ENCODE results near the gene USF1. TPM values are rescaled to one million over a fixed set of nuclear protein-coding genes. Genes with fewer than 3 reads are reported as not detected.
"Not testable (repeated sequence)": the region's sequence is repeated elsewhere in the genome, so short reads cannot be mapped to it uniquely, and the experiment has no call there.

The USF1 gene
- total RNA-seq, 1 donor from 2014 or later = 74.4 TPM

- Histone ChIP-seq H3K36me3 (no peaks in the 10 kb centered on the region), H2AFZ (replicated peaks) (peak overlapping the region; percentile 17), H3K9me3 (ENCODE audit: low read depth) (no peaks in the 10 kb centered on the region), H3K79me2 (ENCODE audit: low read depth) (peaks cover 56% of the 10 kb centered on the region), H3K9ac (peak overlapping the region; percentile 42), H3K27me3 (no peaks in the 10 kb centered on the region), H3K4me2 (peak overlapping the region; percentile 94), H3K27ac (no peak overlapping the region), H3K4me1 (peaks cover 22% of the 10 kb centered on the region), H3F3A (ENCODE audit: low read depth) (peaks cover 24% of the 10 kb centered on the region), H3K4me3 (peak overlapping the region; percentile 77), H4K20me1 (ENCODE audit: low read depth) (peaks cover 26% of the 10 kb centered on the region)
- H3K4me3 Mint-ChIP-seq = peak overlapping the region; percentile 90
- H3K27ac Mint-ChIP-seq = no peak overlapping the region
- peak; percentile 74 for DNase-seq (ENCODE audit: low spot score)
- no peaks in the 10 kb centered on the region for H3K36me3 Mint-ChIP-seq
- TF ChIP-seq EZH2 (IDR thresholded peaks at IDR 0.05) (no peak), EZH2phosphoT487 (IDR thresholded peaks at IDR 0.05) (no peak), CTCF (IDR thresholded peaks at IDR 0.05) (no peak)
- no peaks in the 10 kb centered on the region for H3K9me3 Mint-ChIP-seq
- peaks cover 37% of the 10 kb centered on the region for H3K27me3 Mint-ChIP-seq (ENCODE audit: insufficient read depth, low read depth)
- peaks cover 24% of the 10 kb centered on the region for H3K4me1 Mint-ChIP-seq
Measured at GRCh38 chr1:161019751-161020495, 25.9 kb downstream of the USF1 start.

GRCh38 chr1:161019111-161019660, 26.6 kb downstream of the USF1 start:
- H3K4me2 ChIP-seq = peak overlapping the region; percentile 94
- H3K4me1 Mint-ChIP-seq = peaks cover 24% of the 10 kb centered on the region
- H3K27me3 Mint-ChIP-seq (ENCODE audit: insufficient read depth, low read depth) = peaks cover 37% of the 10 kb centered on the region

GRCh38 chr1:161018631-161018930, 27.2 kb downstream of the USF1 start:
- no peak overlapping the region for H2AFZ ChIP-seq (replicated peaks)
- H3K27me3 Mint-ChIP-seq (ENCODE audit: insufficient read depth, low read depth) = peaks cover 38% of the 10 kb centered on the region
- TF ChIP-seq EZH2phosphoT487 (IDR thresholded peaks at IDR 0.05) = no peak
- TF ChIP-seq CTCF (IDR thresholded peaks at IDR 0.05) = no peak
- TF ChIP-seq EZH2 (IDR thresholded peaks at IDR 0.05) = no peak
- H3K4me3 Mint-ChIP-seq = no peak overlapping the region
- H3K9ac ChIP-seq = no peak overlapping the region
- H3F3A ChIP-seq (ENCODE audit: low read depth) = peaks cover 24% of the 10 kb centered on the region
- H3K9me3 ChIP-seq (ENCODE audit: low read depth) = no peaks in the 10 kb centered on the region
- H3K27me3 ChIP-seq = no peaks in the 10 kb centered on the region
- H3K36me3 Mint-ChIP-seq = no peaks in the 10 kb centered on the region
- H3K4me2 ChIP-seq = peak overlapping the region; percentile 94
- H4K20me1 ChIP-seq (ENCODE audit: low read depth) = peaks cover 34% of the 10 kb centered on the region
- no peaks in the 10 kb centered on the region for H3K9me3 Mint-ChIP-seq
- H3K27ac ChIP-seq = no peak overlapping the region
- peaks cover 27% of the 10 kb centered on the region for H3K4me1 Mint-ChIP-seq
- peaks cover 70% of the 10 kb centered on the region for H3K79me2 ChIP-seq (ENCODE audit: low read depth)
- no peak overlapping the region for H3K27ac Mint-ChIP-seq
- no peak for DNase-seq (ENCODE audit: low spot score)
- no peaks in the 10 kb centered on the region for H3K36me3 ChIP-seq
- H3K4me1 ChIP-seq = peaks cover 22% of the 10 kb centered on the region
- peak overlapping the region; percentile 16 for H3K4me3 ChIP-seq

More at GRCh38 chr1:161019111-161019660, 26.6 kb downstream of the USF1 start:
- not testable (repeated sequence) for DNase-seq (ENCODE audit: low spot score); H3K27ac Mint-ChIP-seq; H3K36me3 Mint-ChIP-seq; H3K27ac ChIP-seq; H3K27me3 ChIP-seq; H3K4me3 Mint-ChIP-seq; H3K36me3 ChIP-seq; H3K9ac ChIP-seq; H2AFZ ChIP-seq (replicated peaks); H3K9me3 ChIP-seq (ENCODE audit: low read depth); H3K9me3 Mint-ChIP-seq
- Histone ChIP-seq H3F3A (ENCODE audit: low read depth) (peaks cover 24% of the 10 kb centered on the region), H4K20me1 (ENCODE audit: low read depth) (peaks cover 30% of the 10 kb centered on the region), H3K79me2 (ENCODE audit: low read depth) (peaks cover 64% of the 10 kb centered on the region), H3K4me3 (peak overlapping the region; percentile 77), H3K4me1 (peaks cover 22% of the 10 kb centered on the region)

All from neural progenitor cell (in vitro differentiated cells).